ENCODE results near the gene ATOX1. TPM values are rescaled to one million over a fixed set of nuclear protein-coding genes. Genes with fewer than 3 reads are reported as not detected.

ATOX1 gene
- total and polyA plus RNA-seq, 9 of the 15 experiments (the other 6 are each of a cell fraction or from before 2014, with no cell fraction given), result 59.2 to 318 (median 86.2) TPM

DNA sequence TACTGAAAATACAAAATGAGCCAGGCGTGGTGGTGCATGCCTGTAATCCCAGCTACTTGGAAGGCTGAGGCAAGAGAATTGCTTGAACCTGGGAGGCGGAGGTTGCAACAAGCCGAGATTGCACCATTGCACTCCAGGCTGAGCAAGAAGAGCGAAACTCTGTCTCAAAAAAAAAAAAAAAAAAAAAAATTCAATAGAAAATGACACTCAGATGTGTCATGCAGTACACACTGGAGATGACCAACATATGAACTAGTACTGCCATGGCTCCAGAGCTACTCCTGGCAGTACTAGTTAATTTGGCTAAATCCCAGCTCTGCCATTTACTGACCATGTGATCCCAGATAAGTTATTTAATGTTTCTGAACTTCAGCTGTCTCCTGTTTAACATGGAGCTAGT lies 7.3 kb downstream of the ATOX1 start (continued):
- TF ChIP-seq MTA3 (IDR thresholded peaks at IDR 0.05; ENCODE audit: borderline replicate concordance), result no peak
- TF ChIP-seq, protein P1, sequence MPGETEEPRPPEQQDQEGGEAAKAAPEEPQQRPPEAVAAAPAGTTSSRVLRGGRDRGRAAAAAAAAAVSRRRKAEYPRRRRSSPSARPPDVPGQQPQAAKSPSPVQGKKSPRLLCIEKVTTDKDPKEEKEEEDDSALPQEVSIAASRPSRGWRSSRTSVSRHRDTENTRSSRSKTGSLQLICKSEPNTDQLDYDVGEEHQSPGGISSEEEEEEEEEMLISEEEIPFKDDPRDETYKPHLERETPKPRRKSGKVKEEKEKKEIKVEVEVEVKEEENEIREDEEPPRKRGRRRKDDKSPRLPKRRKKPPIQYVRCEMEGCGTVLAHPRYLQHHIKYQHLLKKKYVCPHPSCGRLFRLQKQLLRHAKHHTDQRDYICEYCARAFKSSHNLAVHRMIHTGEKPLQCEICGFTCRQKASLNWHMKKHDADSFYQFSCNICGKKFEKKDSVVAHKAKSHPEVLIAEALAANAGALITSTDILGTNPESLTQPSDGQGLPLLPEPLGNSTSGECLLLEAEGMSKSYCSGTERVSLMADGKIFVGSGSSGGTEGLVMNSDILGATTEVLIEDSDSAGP (CRISPR knock-in tag; IDR thresholded peaks at IDR 0.05), result no peak

DNA sequence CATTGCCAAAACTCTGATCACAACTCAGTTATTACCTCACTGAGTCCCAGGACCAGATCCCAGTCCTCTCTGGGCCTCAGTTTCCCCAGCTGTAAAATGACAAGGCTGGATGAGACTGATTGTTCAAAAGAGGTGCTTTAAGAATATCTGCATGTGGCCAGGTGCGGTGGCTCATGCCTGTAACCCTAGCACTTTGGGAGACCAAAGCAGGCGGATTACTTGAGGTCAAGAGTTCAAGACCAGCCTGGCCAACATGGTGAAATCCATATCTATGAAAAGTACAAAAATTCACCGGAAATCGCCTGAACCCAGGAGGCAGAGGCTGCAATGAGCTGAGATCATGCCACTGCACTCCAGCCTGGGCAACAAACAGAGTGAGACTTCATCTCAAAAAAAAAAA lies 8.3 kb downstream of the ATOX1 start:
- 54% methylated on average over 4 of the region's 4 CpGs for WGBS (ENCODE audit: insufficient coverage, low coverage, missing lambda C conversion rate)
- H4K20me1 ChIP-seq (replicated peaks; ENCODE audit: control insufficient read depth, insufficient read depth, low read length), result no peaks in the 10 kb centered on the region
- no peak for FAIRE-seq
- TF ChIP-seq CBFA2T3 (IDR thresholded peaks at IDR 0.05), result peak; percentile 14; the same call in 1 of the 2 replicates
- TF ChIP-seq, protein P2, sequence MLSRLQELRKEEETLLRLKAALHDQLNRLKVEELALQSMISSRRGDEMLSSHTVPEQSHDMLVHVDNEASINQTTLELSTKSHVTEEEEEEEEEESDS (CRISPR knock-in tag; IDR thresholded peaks at IDR 0.05), result no peak
- no peak overlapping the region for H3K9ac ChIP-seq (ENCODE audit: insufficient read depth in 1 of 2, low read depth in 2 of 2, low read length in 2 of 2)
- peaks cover 1 to 4% of the 10 kb centered on the region in 2 experiments; a peak in 1 of 5 replicates for H3K4me1 ChIP-seq (replicated peaks in 1 of 2; ENCODE audit: control insufficient read depth in 2 of 2, insufficient read depth in 2 of 2, low read length in 2 of 2)
- H2AFZ ChIP-seq (ENCODE audit: low read depth, low read length), result no peak overlapping the region
- ChIA-PET CTCF (ENCODE audit: low intra/inter-chr PET ratio) (interaction anchor here (0.7 kb wide), 1 partner anchor 22 kb away, joined by 6 read pairs; the partner anchor contains the start of gene G3BP1), POLR2A (interaction anchor here (0.6 to 2.7 kb wide), 2 partner anchors 12 to 21 kb away, joined by 3 to 9 read pairs; partner anchors contain the start of gene G3BP1)
- BruUV-seq (replicated peaks), result no TSS peak
- in situ Hi-C loops (cut with MboI), result no loop called here
- DNase-seq (ENCODE audit: extremely low read depth in 1 of 4, low spot score in 3 of 4), result no peak
- H3K79me2 ChIP-seq (ENCODE audit: control insufficient read depth, insufficient read depth, low read length), result peaks cover 8% of the 10 kb centered on the region; the same call in 2 of the 3 replicates
- no peaks in the 10 kb centered on the region for H3K9me3 ChIP-seq (replicated peaks; ENCODE audit: control insufficient read depth, insufficient read depth, low read depth, low read length)
- no peak overlapping the region for H3K27ac ChIP-seq (ENCODE audit: extremely low read depth, low read depth, low read length)
- no peaks in the 10 kb centered on the region for H3K27me3 ChIP-seq (ENCODE audit: control insufficient read depth in 2 of 2, insufficient read depth in 2 of 2, low read length in 2 of 2)
- H3K4me3 ChIP-seq, result no peak overlapping the region
- intact Hi-C loops (cut with micrococcal nuclease), result no loop called here
- no peaks in the 10 kb centered on the region for H3K9me1 ChIP-seq (ENCODE audit: control insufficient read depth, insufficient read depth, low read length)
- H3K36me3 ChIP-seq (ENCODE audit: control insufficient read depth, insufficient read depth, low read length), result peaks cover 42% of the 10 kb centered on the region; the same call in 1 of the 3 replicates
- H3K4me2 ChIP-seq (ENCODE audit: insufficient read depth, low read length), result no peak overlapping the region
- no peak for ATAC-seq
